ENCODE measurements around the gene PISD. TPM values are rescaled to one million over a fixed set of nuclear protein-coding genes. Genes with fewer than 3 reads are reported as not detected.

PISD gene
- total and polyA plus RNA-seq, 2 of the 8 experiments (the other 6 are each of a cell fraction or from before 2014, with no cell fraction given) = 47.8 to 48.2 TPM

GRCh38 chr22:31653944-31654343 lies 8.1 kb downstream of the PISD start:
- no peaks in the 10 kb centered on the region for H3K4me1 ChIP-seq (replicated peaks in 1 of 4; ENCODE audit: control insufficient read depth in 3 of 4, insufficient read depth in 4 of 4, low read length in 3 of 4)

More at GRCh38 chr22:31653944-31654343, 8.1 kb downstream of the PISD start:
- no peak for TF ChIP-seq HDAC6 (IDR thresholded peaks at IDR 0.05; ENCODE audit: low read depth, low read length)
- TF ChIP-seq KDM4A (IDR thresholded peaks at IDR 0.05; ENCODE audit: low read depth, low read length, severe bottlenecking) = no peak
- TF ChIP-seq EGR1 (IDR thresholded peaks at IDR 0.05; ENCODE audit: borderline replicate concordance, low read depth, low read length) = no peak
- no peak for TF ChIP-seq SP2 (IDR thresholded peaks at IDR 0.05; ENCODE audit: low read length)
- no peak for TF ChIP-seq GTF2F1 (IDR thresholded peaks at IDR 0.05; ENCODE audit: borderline replicate concordance, low read depth, low read length)
- no peak for TF ChIP-seq SUZ12 (IDR thresholded peaks at IDR 0.05; ENCODE audit: low read length)
- no peak for TF ChIP-seq NANOG (IDR thresholded peaks at IDR 0.05; ENCODE audit: insufficient read depth, low read depth, low read length, poor library complexity, severe bottlenecking)
- H3K9ac ChIP-seq (replicated peaks in 1 of 4; ENCODE audit: extremely low read depth in 1 of 4, low read depth in 3 of 4, low read length in 3 of 4) = no peak overlapping the region
- H2BK15ac ChIP-seq (ENCODE audit: low read length) = no peak overlapping the region
- peaks cover 13% of the 10 kb centered on the region for H3K79me1 ChIP-seq (ENCODE audit: low read depth, low read length)
- H3K23ac ChIP-seq (ENCODE audit: insufficient read length) = no peak overlapping the region
- H4K5ac ChIP-seq (ENCODE audit: insufficient read length, low read depth, low read length) = no peak overlapping the region
- H4K8ac ChIP-seq (ENCODE audit: extremely low read depth, insufficient read depth, low read length) = no peak overlapping the region
- H3K14ac ChIP-seq (ENCODE audit: insufficient read length) = no peak overlapping the region
- H3K4ac ChIP-seq (replicated peaks; ENCODE audit: insufficient read length, low read depth, low read length) = no peak overlapping the region
- no peak overlapping the region for H2BK120ac ChIP-seq (replicated peaks; ENCODE audit: low read depth, low read length)
- ChIA-PET CTCF (ENCODE audit: partially characterized antibody) (interaction anchor here (0.8 kb wide), 2 partner anchors 13 to 14 kb away, joined by 3 read pairs; no protein-coding TSS in a partner anchor), POLR2A (ENCODE audit: partially characterized antibody) (no interaction called here)
- no peak for DNase-seq (ENCODE audit: low read depth in 1 of 2, low spot score in 2 of 2)
- H3K36me3 ChIP-seq (ENCODE audit: control insufficient read depth in 2 of 4, insufficient read depth in 4 of 4, low read length in 3 of 4) = peaks cover 0 to 6% (median 0%) of the 10 kb centered on the region in 4 experiments; a peak in 1 of 8 replicates
- H3K27me3 ChIP-seq (replicated peaks in 1 of 4; ENCODE audit: control insufficient read depth in 3 of 4, extremely low read depth in 1 of 4, insufficient read depth in 3 of 4, low read length in 3 of 4) = no peaks in the 10 kb centered on the region
- H3K79me2 ChIP-seq (ENCODE audit: control insufficient read depth in 1 of 2, insufficient read depth in 2 of 2, low read length in 2 of 2) = peaks cover 3 to 83% of the 10 kb centered on the region in 2 experiments; a peak in 3 of 4 replicates
- H3K4me3 ChIP-seq (ENCODE audit: extremely low read depth in 1 of 4, insufficient read depth in 2 of 4, low read depth in 3 of 4, low read length in 4 of 4) = no peak overlapping the region
- H3K9me3 ChIP-seq (ENCODE audit: insufficient read depth in 2 of 2, low read depth in 1 of 2, low read length in 1 of 2) = no peaks in the 10 kb centered on the region
- no peak overlapping the region for H3K4me2 ChIP-seq (ENCODE audit: insufficient read depth in 1 of 2, low read depth in 2 of 2, low read length in 2 of 2)
- H3K27ac ChIP-seq (ENCODE audit: low read depth, low read length) = no peak overlapping the region
- peaks cover 0 to 5% of the 10 kb centered on the region in 2 experiments for H4K20me1 ChIP-seq (replicated peaks in 1 of 2; ENCODE audit: control insufficient read depth in 1 of 2, insufficient read depth in 2 of 2, low read length in 2 of 2)
- no peak overlapping the region for H3K18ac ChIP-seq (ENCODE audit: extremely low read depth, low read length)
- H4K91ac ChIP-seq (replicated peaks; ENCODE audit: insufficient read length, low read length) = no peak overlapping the region
- no peak overlapping the region for H2BK20ac ChIP-seq (ENCODE audit: low read length)
- no peak overlapping the region for H2BK12ac ChIP-seq (ENCODE audit: low read depth, low read length)
- no peaks in the 10 kb centered on the region for H3K23me2 ChIP-seq (ENCODE audit: low read depth, low read length)
- WGBS, 2 experiments (ENCODE audit: extremely low coverage in 1 of 2, insufficient coverage in 1 of 2, insufficient read length in 1 of 2, insufficient replicate concordance in 2 of 2, low coverage in 1 of 2, low lambda C conversion rate in 2 of 2, missing lambda C conversion rate in 1 of 2) = 83% methylated on average over 2 of the region's 2 CpGs; no CpG with 5 or more reads in 1 of the 2 experiments
- no peak overlapping the region for H3K56ac ChIP-seq (replicated peaks; ENCODE audit: insufficient read length, low read depth, low read length)
- H2AFZ ChIP-seq (ENCODE audit: low read length) = no peak overlapping the region
- FAIRE-seq = no peak
- no peak overlapping the region for H2BK5ac ChIP-seq (ENCODE audit: low read depth, low read length)
- no peak overlapping the region for H2AK5ac ChIP-seq (ENCODE audit: low read depth, low read length)

Measured in H1 (cell line).